ENCODE measurements around the gene CHIC2.
A peak's percentile ranks its signal among the peaks of the same experiment; 100 is the strongest.
"Not testable (repeated sequence)": the region's sequence is repeated elsewhere in the genome, so short reads cannot be mapped to it uniquely, and the experiment has no call there.

Gene CHIC2

GRCh38 chr4:54064317-54065111, at the start of gene CHIC2:
TSS of gene CHIC2 (minus strand) at chr4:54064605. CDS start at chr4:54064300, 305 bp downstream.
- no peak for TF ChIP-seq CTCF (IDR thresholded peaks at IDR 0.05; ENCODE audit: low read depth, low read length, missing control alignments)

GRCh38 chr4:54113206-54113605, 48.8 kb upstream of the CHIC2 start:
- DNase-seq (ENCODE audit: low read depth); H3K4me3 ChIP-seq (ENCODE audit: low read depth, low read length): not testable (repeated sequence)

More at GRCh38 chr4:54064317-54065111, at the start of gene CHIC2:
- H3K4me3 ChIP-seq (ENCODE audit: low read depth, low read length) = peak within 1 kb of the TSS; percentile 79
- peak; percentile 78 for DNase-seq (ENCODE audit: low read depth)

GRCh38 chr4:54110019-54110416, 45.6 kb upstream of the CHIC2 start:
- TF ChIP-seq CTCF (IDR thresholded peaks at IDR 0.05; ENCODE audit: low read depth, low read length, missing control alignments) = no peak
- DNase-seq (ENCODE audit: low read depth) = no peak
- H3K4me3 ChIP-seq (ENCODE audit: low read depth, low read length) = no peak overlapping the region

GRCh38 chr4:54109241-54110018, 45.0 kb upstream of the CHIC2 start:
- no peak overlapping the region for H3K4me3 ChIP-seq (ENCODE audit: low read depth, low read length)
- TF ChIP-seq CTCF (IDR thresholded peaks at IDR 0.05; ENCODE audit: low read depth, low read length, missing control alignments) = no peak
- DNase-seq (ENCODE audit: low read depth) = no peak

- TF ChIP-seq CTCF (IDR thresholded peaks at IDR 0.05; ENCODE audit: low read depth, low read length, missing control alignments) = no peak
- no peak for DNase-seq (ENCODE audit: low read depth)
- H3K4me3 ChIP-seq (ENCODE audit: low read depth, low read length) = no peak overlapping the region
These were observed 43.7 kb upstream of the CHIC2 start for GRCh38 chr4:54107951-54108748.

- no peak for DNase-seq (ENCODE audit: low read depth)
- TF ChIP-seq CTCF (IDR thresholded peaks at IDR 0.05; ENCODE audit: low read depth, low read length, missing control alignments) = no peak
- H3K4me3 ChIP-seq (ENCODE audit: low read depth, low read length) = no peak overlapping the region
These were observed 40.5 kb upstream of the CHIC2 start for GRCh38 chr4:54104907-54105306.

GRCh38 chr4:54103190-54103574, 38.8 kb upstream of the CHIC2 start:
- H3K4me3 ChIP-seq (ENCODE audit: low read depth, low read length) = no peak overlapping the region
- no peak for DNase-seq (ENCODE audit: low read depth)
- no peak for TF ChIP-seq CTCF (IDR thresholded peaks at IDR 0.05; ENCODE audit: low read depth, low read length, missing control alignments)

All from GM12864 (cell line).